ENCODE measurements around the gene LRFN4. TPM values are rescaled to one million over a fixed set of nuclear protein-coding genes. Genes with fewer than 3 reads are reported as not detected.

The LRFN4 gene
- total and polyA plus RNA-seq, 7 donors, result 7.4 to 16.6 (median 10.7) TPM

DNA sequence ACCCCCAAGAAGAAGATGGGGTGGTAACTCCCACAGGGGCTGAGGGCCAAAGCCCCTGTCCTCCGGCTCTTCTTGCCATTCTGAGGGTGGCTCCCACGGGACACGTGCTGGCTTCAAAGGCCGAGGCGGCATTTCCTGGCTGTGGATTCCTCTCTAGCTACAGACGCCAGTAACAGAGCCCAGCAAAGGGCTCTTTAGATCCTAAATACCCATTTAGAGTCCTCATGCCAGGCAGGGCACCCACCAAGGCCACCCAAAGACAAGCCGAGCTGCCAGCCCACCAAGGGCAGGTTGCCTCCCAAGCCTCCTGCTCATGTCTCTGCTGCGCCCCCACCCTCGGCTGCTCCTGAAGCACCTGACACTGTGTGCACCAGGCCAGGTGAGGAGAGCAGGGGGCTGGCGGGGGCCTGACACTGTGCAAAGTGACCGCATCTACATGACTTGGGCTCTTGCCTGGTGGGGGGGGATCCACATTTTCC, 5.7 kb downstream of the LRFN4 start:
- H3K9me3 ChIP-seq, result no peaks in the 10 kb centered on the region
- H3K4me3 ChIP-seq, result no peak overlapping the region
- intact Hi-C loops (cut with DNase I), result no loop called here
- WGBS, 3 donors, result 86 to 93% (median 92%) methylated on average over 8 to 11 of the region's 11 CpGs
- TF ChIP-seq, protein P1, sequence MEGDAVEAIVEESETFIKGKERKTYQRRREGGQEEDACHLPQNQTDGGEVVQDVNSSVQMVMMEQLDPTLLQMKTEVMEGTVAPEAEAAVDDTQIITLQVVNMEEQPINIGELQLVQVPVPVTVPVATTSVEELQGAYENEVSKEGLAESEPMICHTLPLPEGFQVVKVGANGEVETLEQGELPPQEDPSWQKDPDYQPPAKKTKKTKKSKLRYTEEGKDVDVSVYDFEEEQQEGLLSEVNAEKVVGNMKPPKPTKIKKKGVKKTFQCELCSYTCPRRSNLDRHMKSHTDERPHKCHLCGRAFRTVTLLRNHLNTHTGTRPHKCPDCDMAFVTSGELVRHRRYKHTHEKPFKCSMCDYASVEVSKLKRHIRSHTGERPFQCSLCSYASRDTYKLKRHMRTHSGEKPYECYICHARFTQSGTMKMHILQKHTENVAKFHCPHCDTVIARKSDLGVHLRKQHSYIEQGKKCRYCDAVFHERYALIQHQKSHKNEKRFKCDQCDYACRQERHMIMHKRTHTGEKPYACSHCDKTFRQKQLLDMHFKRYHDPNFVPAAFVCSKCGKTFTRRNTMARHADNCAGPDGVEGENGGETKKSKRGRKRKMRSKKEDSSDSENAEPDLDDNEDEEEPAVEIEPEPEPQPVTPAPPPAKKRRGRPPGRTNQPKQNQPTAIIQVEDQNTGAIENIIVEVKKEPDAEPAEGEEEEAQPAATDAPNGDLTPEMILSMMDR (IDR thresholded peaks at IDR 0.05), result no peak
- peaks cover 0 to 19% of the 10 kb centered on the region in 2 donors for H3K36me3 ChIP-seq (ENCODE audit: insufficient read depth in 1 of 2, low read depth in 1 of 2)
- H3K27me3 ChIP-seq (ENCODE audit: insufficient read depth in 3 of 3, low read length in 2 of 3), result no peaks in the 10 kb centered on the region
- no peak overlapping the region for H3K27ac ChIP-seq
- DNase-seq (no peak), ATAC-seq (no peak)
- H3K4me1 ChIP-seq, result no peaks in the 10 kb centered on the region

DNA sequence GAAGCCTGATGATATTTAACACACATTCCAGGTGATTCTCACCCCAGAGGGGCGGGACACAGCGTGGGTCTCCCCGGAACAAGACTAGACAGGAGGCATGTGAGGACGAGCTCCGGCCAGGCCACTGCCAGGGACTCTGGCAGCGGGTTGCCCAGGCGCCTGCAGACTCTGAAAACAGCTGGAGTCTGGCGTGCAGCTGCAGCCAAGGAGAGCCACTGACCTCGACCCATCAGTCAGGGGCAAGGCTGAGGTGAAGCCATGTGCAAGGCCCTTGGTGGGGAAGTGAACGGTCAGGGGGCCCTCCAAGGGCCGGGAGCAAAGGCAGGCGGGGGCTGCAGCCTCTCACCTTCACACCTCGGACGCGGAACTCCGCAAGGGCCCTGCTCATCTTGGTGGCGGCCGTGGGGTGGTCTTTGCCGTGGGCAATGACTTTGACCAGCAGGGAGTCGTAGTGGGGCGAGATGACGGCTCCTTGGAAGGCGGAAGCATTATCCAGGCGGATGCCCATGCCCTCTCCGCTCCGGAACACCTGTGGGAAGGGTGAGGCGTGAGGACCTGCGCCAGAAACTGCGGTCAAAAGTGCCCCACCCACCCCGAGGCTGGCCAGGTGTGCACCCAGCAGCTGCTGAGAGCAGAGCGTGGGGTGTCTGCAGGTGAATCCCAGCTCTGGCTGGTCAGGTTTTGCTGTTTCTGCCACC, 6.7 kb downstream of the LRFN4 start:
- TF ChIP-seq, protein P1 (IDR thresholded peaks at IDR 0.05), result no peak
- Histone ChIP-seq H3K4me3 (no peak overlapping the region), H3K27ac (no peak overlapping the region), H3K9me3 (no peaks in the 10 kb centered on the region), H3K36me3 (ENCODE audit: insufficient read depth in 1 of 2, low read depth in 1 of 2) (peaks cover 0 to 15% of the 10 kb centered on the region in 2 donors), H3K4me1 (no peaks in the 10 kb centered on the region), H3K27me3 (ENCODE audit: insufficient read depth in 3 of 3, low read length in 2 of 3) (no peaks in the 10 kb centered on the region)
- ATAC-seq, result no peak
- intact Hi-C loops (cut with DNase I), result no loop called here
- no peak for DNase-seq
- WGBS, 3 donors, result 84 to 89% (median 87%) methylated on average over 30 to 31 of the region's 31 CpGs

- H3K27ac ChIP-seq, result no peak overlapping the region
- ATAC-seq, result no peak
- H3K4me3 ChIP-seq, result no peak overlapping the region
- WGBS, 3 donors, result 75 to 78% (median 77%) methylated on average over 35 of the region's 35 CpGs
- H3K27me3 ChIP-seq (ENCODE audit: insufficient read depth in 3 of 3, low read length in 2 of 3), result no peaks in the 10 kb centered on the region
- DNase-seq, result no peak
- peaks cover 0 to 10% of the 10 kb centered on the region in 2 donors for H3K36me3 ChIP-seq (ENCODE audit: insufficient read depth in 1 of 2, low read depth in 1 of 2)
- H3K4me1 ChIP-seq, result no peaks in the 10 kb centered on the region
- TF ChIP-seq, protein P1 (IDR thresholded peaks at IDR 0.05), result no peak
- H3K9me3 ChIP-seq, result no peaks in the 10 kb centered on the region
- intact Hi-C loops (cut with DNase I), result no loop called here
These were observed 7.5 kb downstream of the LRFN4 start for GRCh38 chr11:66864172-66864901.

DNA sequence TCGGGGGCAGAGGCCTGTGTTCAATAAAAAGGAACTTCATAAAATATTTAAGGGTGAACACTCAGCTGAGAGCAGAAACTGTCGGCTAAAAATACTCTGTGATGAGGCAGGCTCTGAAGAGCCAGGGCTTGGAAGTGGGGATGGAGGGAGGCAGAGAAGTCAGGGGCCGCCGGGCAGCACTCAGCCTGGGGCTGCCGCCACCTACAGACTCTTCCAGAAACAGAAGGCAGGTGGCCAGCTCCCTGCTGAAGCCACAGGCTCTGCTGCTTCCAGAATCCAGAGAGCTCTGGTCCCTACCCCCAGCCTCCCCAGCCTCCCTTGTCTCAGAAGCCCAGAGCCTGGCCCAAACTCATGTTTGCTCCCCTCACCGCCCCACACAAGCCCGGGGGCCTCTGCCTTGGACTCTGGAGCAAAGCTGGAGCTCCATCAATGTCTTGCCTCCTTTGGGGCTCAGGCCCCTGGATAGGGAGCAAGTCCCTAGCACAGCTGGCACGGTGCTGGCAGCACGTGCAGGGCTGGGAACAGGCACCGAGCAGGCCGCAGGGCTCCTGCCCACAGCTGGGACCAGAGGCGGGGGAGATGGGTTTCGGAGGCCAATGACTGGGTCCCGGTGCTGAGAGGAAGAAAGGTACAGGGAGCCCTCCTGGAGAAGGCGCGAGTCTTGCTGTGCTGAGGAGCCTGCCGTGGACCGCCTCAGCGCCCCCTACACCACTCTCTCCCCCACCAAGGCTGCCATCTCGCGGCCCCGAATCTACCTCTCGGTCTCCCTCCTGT, 8.2 kb downstream of the LRFN4 start:
- intact Hi-C loops (cut with DNase I), result no loop called here
- ATAC-seq, result peak in 1 of 4 donors; percentile 40
- no peak overlapping the region for H3K4me3 ChIP-seq
- H3K9me3 ChIP-seq, result no peaks in the 10 kb centered on the region
- TF ChIP-seq, protein P1 (IDR thresholded peaks at IDR 0.05), result no peak
- H3K36me3 ChIP-seq (ENCODE audit: insufficient read depth in 1 of 2, low read depth in 1 of 2), result peaks cover 0 to 18% of the 10 kb centered on the region in 2 donors
- no peak for DNase-seq
- 72 to 81% (median 73%) methylated on average over 21 to 23 of the region's 23 CpGs for WGBS, 3 donors
- H3K27me3 ChIP-seq (ENCODE audit: insufficient read depth in 3 of 3, low read length in 2 of 3), result no peaks in the 10 kb centered on the region
- no peak overlapping the region for H3K27ac ChIP-seq
- H3K4me1 ChIP-seq, result no peaks in the 10 kb centered on the region
